ENCODE results near the gene GRB14.

The GRB14 gene

GRCh38 chr2:164613321-164613982, 7.8 kb downstream of the GRB14 start:
- no peak for DNase-seq

- DNase-seq: no peak
Observed at GRCh38 chr2:164609790-164610189, 11.5 kb downstream of the GRB14 start.

- DNase-seq: no peak
Observed at GRCh38 chr2:164606557-164606956, 14.7 kb downstream of the GRB14 start.

GRCh38 chr2:164605295-164605694, 16.0 kb downstream of the GRB14 start:
- DNase-seq: no peak

GRCh38 chr2:164600763-164601162, 20.5 kb downstream of the GRB14 start:
- no peak for DNase-seq

- no peak for DNase-seq
Observed at GRCh38 chr2:164599954-164600589, 21.2 kb downstream of the GRB14 start.

- DNase-seq: no peak
Observed at GRCh38 chr2:164597983-164598382, 23.3 kb downstream of the GRB14 start.

- no peak for DNase-seq
Observed at GRCh38 chr2:164595031-164595430, 26.3 kb downstream of the GRB14 start.

- no peak for DNase-seq
Observed at GRCh38 chr2:164593959-164594358, 27.3 kb downstream of the GRB14 start.

- no peak for DNase-seq
Observed at GRCh38 chr2:164593541-164593940, 27.7 kb downstream of the GRB14 start.

GRCh38 chr2:164589522-164589921, 31.8 kb downstream of the GRB14 start:
- no peak for DNase-seq

GRCh38 chr2:164581050-164581449, 40.2 kb downstream of the GRB14 start:
- DNase-seq: no peak

- DNase-seq: no peak
Observed at GRCh38 chr2:164574931-164575330, 46.4 kb downstream of the GRB14 start.

- no peak for DNase-seq
Observed at GRCh38 chr2:164570475-164570874, 50.8 kb downstream of the GRB14 start.

- no peak for DNase-seq
Observed at GRCh38 chr2:164569378-164569777, 51.9 kb downstream of the GRB14 start.

- DNase-seq: no peak
Observed at GRCh38 chr2:164568317-164568716, 53.0 kb downstream of the GRB14 start.

GRCh38 chr2:164567335-164567989, 53.8 kb downstream of the GRB14 start:
- DNase-seq: no peak

- DNase-seq: no peak
Observed at GRCh38 chr2:164565359-164565758, 55.9 kb downstream of the GRB14 start.

- no peak for DNase-seq
Observed at GRCh38 chr2:164562666-164563065, 58.6 kb downstream of the GRB14 start.

GRCh38 chr2:164561991-164562390, 59.3 kb downstream of the GRB14 start:
- DNase-seq: no peak

GRCh38 chr2:164561416-164561815, 59.9 kb downstream of the GRB14 start:
- DNase-seq: no peak

GRCh38 chr2:164560902-164561301, 60.4 kb downstream of the GRB14 start:
- DNase-seq: no peak

- no peak for DNase-seq
Observed at GRCh38 chr2:164560181-164560792, 61.0 kb downstream of the GRB14 start.

GRCh38 chr2:164558450-164558849, 62.8 kb downstream of the GRB14 start:
- DNase-seq: no peak

Measured in activated naive CD4-positive, alpha-beta T cell treated with Interleukin-2 at 50 U/mL for 16 hours (primary cell).